Liver (tissue), 9 donors: Measurements from ENCODE around the gene FOXO3. TPM values are rescaled to one million over a fixed set of nuclear protein-coding genes. Genes with fewer than 3 reads are reported as not detected.
"Not testable (repeated sequence)": the region's sequence is repeated elsewhere in the genome, so short reads cannot be mapped to it uniquely, and the experiment has no call there.

Source experiments
- DNase-seq: peaks from one replicate; pipeline ENCODE4 v3.0.0-alpha.2; 2017; ENCODE audit warnings: low spot score
- H3K27ac ChIP-seq, 2 donors: one replicate each; pipeline ENCODE4 v1.7.0; 2013; ENCODE audit warnings: inconsistent platforms in 2 of 2, low read length in 2 of 2, control low read depth in 1 of 2, low read depth in 1 of 2, mild to moderate bottlenecking in 1 of 2
- H3K27me3 ChIP-seq, 4 donors: one replicate each; pipeline versions ENCODE4 v1.6.1 to v1.7.0; 2013; ENCODE audit warnings: low read length in 3 of 4, inconsistent platforms in 1 of 4, mild to moderate bottlenecking in 1 of 4, moderate library complexity in 1 of 4; ENCODE audit not compliant: control insufficient read depth in 4 of 4, insufficient read depth in 4 of 4
- H3K36me3 ChIP-seq, 4 donors: one replicate each; pipeline versions ENCODE4 v1.6.1 to v1.7.0; 2013; ENCODE audit warnings: low read length in 3 of 4, mild to moderate bottlenecking in 3 of 4, low read depth in 1 of 4, moderate library complexity in 1 of 4; ENCODE audit not compliant: control insufficient read depth in 4 of 4, insufficient read depth in 3 of 4
- H3K4me1 ChIP-seq, 4 donors: one replicate each; pipeline versions ENCODE4 v1.6.1 to v1.7.0; 2013; ENCODE audit warnings: low read length in 3 of 4, mild to moderate bottlenecking in 3 of 4, moderate library complexity in 1 of 4; ENCODE audit not compliant: control insufficient read depth in 4 of 4, insufficient read depth in 4 of 4
- H3K4me3 ChIP-seq, 3 donors: one replicate each; pipeline versions ENCODE4 v1.6.1 to v1.7.0; 2013; ENCODE audit warnings: low read length in 3 of 3, control low read depth in 1 of 3, low read depth in 1 of 3, mild to moderate bottlenecking in 1 of 3
- H3K9ac ChIP-seq, 2 donors: one replicate each; pipeline ENCODE4 v1.7.0; 2013; ENCODE audit warnings: low read length in 2 of 2, mild to moderate bottlenecking in 2 of 2, moderate library complexity in 2 of 2, control low read depth in 1 of 2, low read depth in 1 of 2
- H3K9me3 ChIP-seq, 4 donors: one replicate each; pipeline versions ENCODE4 v1.6.1 to v1.7.0; 2013; ENCODE audit warnings: low read length in 3 of 4; ENCODE audit not compliant: control insufficient read depth in 4 of 4
- EGR1 ChIP-seq, 2 donors: IDR thresholded peaks; 2 replicates each; pipeline ENCODE4 v1.6.1; 2016 to 2018; ENCODE audit warnings: antibody characterized with exemption in 2 of 2, low read depth in 2 of 2
- FOXA1 ChIP-seq: IDR thresholded peaks from 2 replicates; pipeline ENCODE4 v1.6.1; 2016; ENCODE audit warnings: antibody characterized with exemption
- FOXA2 ChIP-seq: IDR thresholded peaks from 2 replicates; pipeline ENCODE4 v1.6.1; 2016; ENCODE audit warnings: antibody characterized with exemption
- GABPA ChIP-seq, 2 donors: IDR thresholded peaks in 1 of 2; conservative IDR thresholded peaks in 1 of 2; 2 replicates each; pipeline ENCODE4 v1.6.1; 2016; ENCODE audit warnings: antibody characterized with exemption in 2 of 2, mild to moderate bottlenecking in 1 of 2, moderate library complexity in 1 of 2
- HNF4A ChIP-seq, 2 donors: conservative IDR thresholded peaks; 2 replicates each; pipeline ENCODE4 v1.6.1; 2016; ENCODE audit warnings: antibody characterized with exemption in 2 of 2, mild to moderate bottlenecking in 2 of 2
- HNF4G ChIP-seq: IDR thresholded peaks from 2 replicates; pipeline ENCODE4 v1.6.1; 2016; ENCODE audit warnings: antibody characterized with exemption
- JUND ChIP-seq, 2 donors: IDR thresholded peaks; 2 replicates each; pipeline ENCODE4 v1.6.1; 2016; ENCODE audit warnings: antibody characterized with exemption in 2 of 2
- NR2F2 ChIP-seq: IDR thresholded peaks from 2 replicates; pipeline ENCODE4 v1.6.1; 2016; ENCODE audit warnings: antibody characterized with exemption
- RAD21 ChIP-seq, 2 donors: IDR thresholded peaks; 2 replicates each; pipeline ENCODE4 v1.6.1; 2016; ENCODE audit warnings: antibody characterized with exemption in 2 of 2, mild to moderate bottlenecking in 2 of 2
- RXRA ChIP-seq, 2 donors: IDR thresholded peaks; 2 replicates each; pipeline ENCODE4 v1.6.1; 2017 to 2018; ENCODE audit warnings: antibody characterized with exemption in 2 of 2, mild to moderate bottlenecking in 1 of 2
- SP1 ChIP-seq: IDR thresholded peaks from 2 replicates; pipeline ENCODE4 v1.6.1; 2018; ENCODE audit warnings: antibody characterized with exemption, mild to moderate bottlenecking
- TAF1 ChIP-seq: conservative IDR thresholded peaks from 2 replicates; pipeline ENCODE4 v1.6.1; 2016; ENCODE audit warnings: antibody characterized with exemption, mild to moderate bottlenecking
- YY1 ChIP-seq: IDR thresholded peaks from 2 replicates; pipeline ENCODE4 v1.6.1; 2016; ENCODE audit warnings: antibody characterized with exemption, mild to moderate bottlenecking
- WGBS: extraction: QIAGEN DNeasy Blood & Tissue Kit; methylation state at CpG from one replicate; pipeline ENCODE4 v1.1.7; 2013; 5-methylcytosine and 5-hydroxymethylcytosine counted together
- polyA plus RNA-seq, 2 donors: library from polyadenylated mRNA; stranded (reverse) in 1 of 2; unstranded in 1 of 2; fragments of 200-250 nt in 1 of 2; fragments of >200 nt in 1 of 2; fragmentation: Nextera tagmentation in 1 of 2; extraction: Ambion mirVana in 1 of 2; gene quantifications; one replicate each; pipeline versions ENCODE4 v1.2.1 to v1.2.3, GENCODE V29; 2013 to 2015
- total RNA-seq, 2 donors: library from RNA; depleted of rRNA; stranded (reverse); fragments of >200 nt; gene quantifications; one replicate each; pipeline ENCODE4 v1.2.3, GENCODE V29; 2014
- TF ChIP-seq, protein P1 (sequence below): IDR thresholded peaks from 2 replicates; pipeline ENCODE4 v1.6.1; 2016; ENCODE audit warnings: antibody characterized with exemption
- TF ChIP-seq, protein P2 (sequence below): fragments of 150-350 bp; IDR thresholded peaks from 2 replicates; pipeline ENCODE4 v1.5.1; 2017; ENCODE audit warnings: improper control_type of control experiment, low read depth, low read length; ENCODE audit not compliant: missing input control
- TF ChIP-seq, protein P3 (sequence below): IDR thresholded peaks from 2 replicates; pipeline ENCODE4 v1.6.1; 2016; ENCODE audit warnings: antibody characterized with exemption
- TF ChIP-seq, protein P4 (sequence below): IDR thresholded peaks from 2 replicates; pipeline ENCODE4 v1.6.1; 2016; ENCODE audit warnings: antibody characterized with exemption, mild to moderate bottlenecking
- TF ChIP-seq, protein P5 (sequence below): IDR thresholded peaks from 2 replicates; pipeline ENCODE4 v1.6.1; 2016; ENCODE audit warnings: antibody characterized with exemption
- donor health status: healthy.
- donor health status: healthy.
- donor health status: healthy.
- donor health status: healthy.
- donor health status: healthy.

The FOXO3 gene
- total and polyA plus RNA-seq, 4 donors, result 6.0 to 72.2 (median 17.3) TPM

DNA sequence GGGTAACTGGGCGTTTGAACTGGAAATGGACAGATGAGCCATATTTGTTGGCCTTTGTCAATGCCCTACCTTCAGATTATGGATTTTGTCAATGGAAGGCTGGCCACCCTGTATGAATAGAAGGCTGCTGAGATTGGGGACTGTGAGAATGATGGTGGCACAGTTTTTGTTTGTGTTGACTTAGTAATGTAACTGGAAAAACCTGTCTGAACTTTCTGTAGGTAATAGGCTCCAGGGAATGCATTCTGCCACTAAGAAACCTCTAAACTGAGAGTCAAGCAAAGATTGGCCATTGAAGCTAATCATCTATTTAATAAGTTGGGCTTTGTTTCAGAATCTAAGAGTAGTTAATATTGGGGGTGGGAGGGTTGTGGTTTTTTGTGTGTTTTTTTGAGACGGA lies 97.5 kb downstream of the FOXO3 start:
- 95% methylated on average over 2 of the region's 2 CpGs for WGBS
- Histone ChIP-seq H3K27me3 (no peaks in the 10 kb centered on the region), H3K9me3 (no peaks in the 10 kb centered on the region), H3K27ac (no peak overlapping the region), H3K4me3 (no peak overlapping the region), H3K9ac (no peak overlapping the region), H3K4me1 (peaks cover 18 to 52% (median 37%) of the 10 kb centered on the region in 4 donors), H3K36me3 (peaks cover 0 to under 1% (median 0%) of the 10 kb centered on the region in 4 donors)
- TF ChIP-seq, protein P1, sequence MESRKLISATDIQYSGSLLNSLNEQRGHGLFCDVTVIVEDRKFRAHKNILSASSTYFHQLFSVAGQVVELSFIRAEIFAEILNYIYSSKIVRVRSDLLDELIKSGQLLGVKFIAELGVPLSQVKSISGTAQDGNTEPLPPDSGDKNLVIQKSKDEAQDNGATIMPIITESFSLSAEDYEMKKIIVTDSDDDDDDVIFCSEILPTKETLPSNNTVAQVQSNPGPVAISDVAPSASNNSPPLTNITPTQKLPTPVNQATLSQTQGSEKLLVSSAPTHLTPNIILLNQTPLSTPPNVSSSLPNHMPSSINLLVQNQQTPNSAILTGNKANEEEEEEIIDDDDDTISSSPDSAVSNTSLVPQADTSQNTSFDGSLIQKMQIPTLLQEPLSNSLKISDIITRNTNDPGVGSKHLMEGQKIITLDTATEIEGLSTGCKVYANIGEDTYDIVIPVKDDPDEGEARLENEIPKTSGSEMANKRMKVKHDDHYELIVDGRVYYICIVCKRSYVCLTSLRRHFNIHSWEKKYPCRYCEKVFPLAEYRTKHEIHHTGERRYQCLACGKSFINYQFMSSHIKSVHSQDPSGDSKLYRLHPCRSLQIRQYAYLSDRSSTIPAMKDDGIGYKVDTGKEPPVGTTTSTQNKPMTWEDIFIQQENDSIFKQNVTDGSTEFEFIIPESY, result no peak
- no peak for TF ChIP-seq RAD21 (IDR thresholded peaks at IDR 0.05)
- TF ChIP-seq, protein P2, sequence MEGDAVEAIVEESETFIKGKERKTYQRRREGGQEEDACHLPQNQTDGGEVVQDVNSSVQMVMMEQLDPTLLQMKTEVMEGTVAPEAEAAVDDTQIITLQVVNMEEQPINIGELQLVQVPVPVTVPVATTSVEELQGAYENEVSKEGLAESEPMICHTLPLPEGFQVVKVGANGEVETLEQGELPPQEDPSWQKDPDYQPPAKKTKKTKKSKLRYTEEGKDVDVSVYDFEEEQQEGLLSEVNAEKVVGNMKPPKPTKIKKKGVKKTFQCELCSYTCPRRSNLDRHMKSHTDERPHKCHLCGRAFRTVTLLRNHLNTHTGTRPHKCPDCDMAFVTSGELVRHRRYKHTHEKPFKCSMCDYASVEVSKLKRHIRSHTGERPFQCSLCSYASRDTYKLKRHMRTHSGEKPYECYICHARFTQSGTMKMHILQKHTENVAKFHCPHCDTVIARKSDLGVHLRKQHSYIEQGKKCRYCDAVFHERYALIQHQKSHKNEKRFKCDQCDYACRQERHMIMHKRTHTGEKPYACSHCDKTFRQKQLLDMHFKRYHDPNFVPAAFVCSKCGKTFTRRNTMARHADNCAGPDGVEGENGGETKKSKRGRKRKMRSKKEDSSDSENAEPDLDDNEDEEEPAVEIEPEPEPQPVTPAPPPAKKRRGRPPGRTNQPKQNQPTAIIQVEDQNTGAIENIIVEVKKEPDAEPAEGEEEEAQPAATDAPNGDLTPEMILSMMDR, result no peak
- TF ChIP-seq NR2F2, result no peak
- TF ChIP-seq, protein P3, sequence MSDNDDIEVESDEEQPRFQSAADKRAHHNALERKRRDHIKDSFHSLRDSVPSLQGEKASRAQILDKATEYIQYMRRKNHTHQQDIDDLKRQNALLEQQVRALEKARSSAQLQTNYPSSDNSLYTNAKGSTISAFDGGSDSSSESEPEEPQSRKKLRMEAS, result no peak
- TF ChIP-seq FOXA1, result no peak
- TF ChIP-seq YY1, result no peak
- TF ChIP-seq FOXA2, result no peak
- TF ChIP-seq HNF4G, result no peak
- no peak for TF ChIP-seq GABPA (IDR thresholded peaks at IDR 0.05 in 1 of 2, conservative IDR thresholded peaks at IDR 0.05 in 1 of 2)
- no peak for TF ChIP-seq TAF1
- TF ChIP-seq EGR1 (IDR thresholded peaks at IDR 0.05; ENCODE audit: low read depth in 2 of 2), result no peak
- TF ChIP-seq JUND (IDR thresholded peaks at IDR 0.05), result no peak
- TF ChIP-seq, protein P4, sequence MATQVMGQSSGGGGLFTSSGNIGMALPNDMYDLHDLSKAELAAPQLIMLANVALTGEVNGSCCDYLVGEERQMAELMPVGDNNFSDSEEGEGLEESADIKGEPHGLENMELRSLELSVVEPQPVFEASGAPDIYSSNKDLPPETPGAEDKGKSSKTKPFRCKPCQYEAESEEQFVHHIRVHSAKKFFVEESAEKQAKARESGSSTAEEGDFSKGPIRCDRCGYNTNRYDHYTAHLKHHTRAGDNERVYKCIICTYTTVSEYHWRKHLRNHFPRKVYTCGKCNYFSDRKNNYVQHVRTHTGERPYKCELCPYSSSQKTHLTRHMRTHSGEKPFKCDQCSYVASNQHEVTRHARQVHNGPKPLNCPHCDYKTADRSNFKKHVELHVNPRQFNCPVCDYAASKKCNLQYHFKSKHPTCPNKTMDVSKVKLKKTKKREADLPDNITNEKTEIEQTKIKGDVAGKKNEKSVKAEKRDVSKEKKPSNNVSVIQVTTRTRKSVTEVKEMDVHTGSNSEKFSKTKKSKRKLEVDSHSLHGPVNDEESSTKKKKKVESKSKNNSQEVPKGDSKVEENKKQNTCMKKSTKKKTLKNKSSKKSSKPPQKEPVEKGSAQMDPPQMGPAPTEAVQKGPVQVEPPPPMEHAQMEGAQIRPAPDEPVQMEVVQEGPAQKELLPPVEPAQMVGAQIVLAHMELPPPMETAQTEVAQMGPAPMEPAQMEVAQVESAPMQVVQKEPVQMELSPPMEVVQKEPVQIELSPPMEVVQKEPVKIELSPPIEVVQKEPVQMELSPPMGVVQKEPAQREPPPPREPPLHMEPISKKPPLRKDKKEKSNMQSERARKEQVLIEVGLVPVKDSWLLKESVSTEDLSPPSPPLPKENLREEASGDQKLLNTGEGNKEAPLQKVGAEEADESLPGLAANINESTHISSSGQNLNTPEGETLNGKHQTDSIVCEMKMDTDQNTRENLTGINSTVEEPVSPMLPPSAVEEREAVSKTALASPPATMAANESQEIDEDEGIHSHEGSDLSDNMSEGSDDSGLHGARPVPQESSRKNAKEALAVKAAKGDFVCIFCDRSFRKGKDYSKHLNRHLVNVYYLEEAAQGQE, result no peak
- TF ChIP-seq, protein P5, sequence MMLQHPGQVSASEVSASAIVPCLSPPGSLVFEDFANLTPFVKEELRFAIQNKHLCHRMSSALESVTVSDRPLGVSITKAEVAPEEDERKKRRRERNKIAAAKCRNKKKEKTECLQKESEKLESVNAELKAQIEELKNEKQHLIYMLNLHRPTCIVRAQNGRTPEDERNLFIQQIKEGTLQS, result no peak
- TF ChIP-seq HNF4A (conservative IDR thresholded peaks at IDR 0.05), result no peak
- no peak for TF ChIP-seq RXRA (IDR thresholded peaks at IDR 0.05)
- no peak for TF ChIP-seq SP1
- DNase-seq, result no peak

DNA sequence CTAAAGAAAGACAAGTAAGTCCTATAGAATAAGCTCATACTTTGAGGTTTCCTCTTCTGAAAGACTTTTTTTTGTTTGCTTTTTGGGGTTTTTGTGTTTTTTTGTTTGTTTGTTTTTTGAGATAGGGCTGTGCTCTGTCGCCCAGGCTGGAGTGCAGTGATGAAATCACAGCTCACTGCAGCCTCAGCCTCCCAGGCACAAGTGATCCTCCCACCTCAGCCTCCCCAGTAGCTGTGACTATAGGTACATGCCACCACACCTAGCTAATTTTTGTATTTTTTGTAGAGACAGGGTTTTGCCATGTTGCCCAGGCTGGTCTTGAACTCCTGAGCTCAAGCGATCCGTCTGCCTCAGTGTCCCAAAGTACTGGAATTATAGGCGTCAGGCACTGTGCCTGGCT lies 98.1 kb downstream of the FOXO3 start:
- peaks cover 17 to 46% (median 32%) of the 10 kb centered on the region in 4 donors for H3K4me1 ChIP-seq

More for the DNA sequence above, 98.1 kb downstream of the FOXO3 start:
- not testable (repeated sequence) for H3K9me3 ChIP-seq, H3K4me3 ChIP-seq, H3K36me3 ChIP-seq, H3K27me3 ChIP-seq, H3K9ac ChIP-seq, H3K27ac ChIP-seq, DNase-seq
- 85% methylated on average over 4 of the region's 4 CpGs for WGBS
